Ovary (tissue), 3 donors: Measurements from ENCODE around the gene RBBP4.

Experiments
- CTCF ChIP-seq, 3 donors: fragments of 450-650 bp in 2 of 3; fragments of 200-600 bp in 1 of 3; IDR thresholded peaks; one replicate each; pipeline versions ENCODE4 v1.5.1 to v1.8.0; 2016 to 2022; ENCODE audit warnings: antibody characterized with exemption in 3 of 3, mild to moderate bottlenecking in 1 of 3
- EP300 ChIP-seq: sonication (generic); formaldehyde crosslinking; IDR thresholded peaks from one replicate; pipeline ENCODE4 v1.6.1; 2017; ENCODE audit warnings: antibody characterized with exemption
- POLR2A ChIP-seq: fragments of 450-650 bp; IDR thresholded peaks from one replicate; pipeline ENCODE4 v1.6.1; 2017; ENCODE audit warnings: antibody characterized with exemption, mild to moderate bottlenecking, moderate library complexity
- donor health status: DM: no; HTN: no; CAD: no.

- TF ChIP-seq EP300 = no peak
- no peak for TF ChIP-seq CTCF (IDR thresholded peaks at IDR 0.05)
- no peak for TF ChIP-seq POLR2A
Measured at GRCh38 chr1:32701951-32702598, 51.1 kb downstream of the RBBP4 start.
